Ecto neural progenitor cell (in vitro differentiated cells): ENCODE measurements around the gene MBOAT7.

Experiments used
- DNase-seq: peaks from one replicate; pipeline ENCODE4 v3.0.0-alpha.2; 2018; ENCODE audit warnings: low spot score

The MBOAT7 gene

DNA sequence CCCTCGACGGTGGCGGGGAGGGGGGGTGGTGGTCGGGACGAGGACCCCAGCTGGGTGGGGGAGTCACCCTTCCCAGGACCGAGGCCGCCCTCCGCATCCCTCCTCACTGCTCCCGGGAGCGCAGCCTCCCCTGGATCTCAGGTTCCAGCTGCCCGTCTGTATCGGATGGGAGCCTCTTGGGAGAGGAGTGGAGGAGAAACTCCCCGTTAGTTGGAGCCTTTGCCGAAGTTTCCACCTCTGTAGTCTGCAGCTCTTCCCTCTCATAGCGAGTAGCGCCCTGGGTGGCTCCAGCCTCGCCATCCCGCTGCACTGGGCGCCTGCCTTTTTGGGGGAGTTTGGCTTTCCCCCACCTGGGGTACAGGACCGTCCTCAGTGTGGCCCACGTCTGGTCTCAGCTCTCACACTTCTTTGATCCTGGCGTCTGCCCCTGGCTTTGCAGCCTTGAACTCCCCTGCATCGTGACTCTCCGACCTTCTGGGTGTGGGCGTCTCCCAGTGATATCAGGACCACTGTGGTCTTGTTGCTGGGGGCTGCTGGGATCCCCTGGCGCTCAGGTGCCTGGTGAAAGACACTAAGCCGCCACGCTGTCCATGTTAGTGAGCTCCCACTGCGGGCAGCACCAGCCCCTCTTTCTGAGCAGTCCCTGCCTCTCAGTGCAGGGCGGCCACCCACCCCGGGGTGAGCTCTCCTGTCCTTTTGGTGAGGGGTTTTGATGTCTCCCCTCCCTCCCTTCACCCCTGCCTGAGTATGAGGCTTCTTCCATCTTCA lies 50.7 kb downstream of the MBOAT7 start:
- DNase-seq: peak; percentile 59

DNA sequence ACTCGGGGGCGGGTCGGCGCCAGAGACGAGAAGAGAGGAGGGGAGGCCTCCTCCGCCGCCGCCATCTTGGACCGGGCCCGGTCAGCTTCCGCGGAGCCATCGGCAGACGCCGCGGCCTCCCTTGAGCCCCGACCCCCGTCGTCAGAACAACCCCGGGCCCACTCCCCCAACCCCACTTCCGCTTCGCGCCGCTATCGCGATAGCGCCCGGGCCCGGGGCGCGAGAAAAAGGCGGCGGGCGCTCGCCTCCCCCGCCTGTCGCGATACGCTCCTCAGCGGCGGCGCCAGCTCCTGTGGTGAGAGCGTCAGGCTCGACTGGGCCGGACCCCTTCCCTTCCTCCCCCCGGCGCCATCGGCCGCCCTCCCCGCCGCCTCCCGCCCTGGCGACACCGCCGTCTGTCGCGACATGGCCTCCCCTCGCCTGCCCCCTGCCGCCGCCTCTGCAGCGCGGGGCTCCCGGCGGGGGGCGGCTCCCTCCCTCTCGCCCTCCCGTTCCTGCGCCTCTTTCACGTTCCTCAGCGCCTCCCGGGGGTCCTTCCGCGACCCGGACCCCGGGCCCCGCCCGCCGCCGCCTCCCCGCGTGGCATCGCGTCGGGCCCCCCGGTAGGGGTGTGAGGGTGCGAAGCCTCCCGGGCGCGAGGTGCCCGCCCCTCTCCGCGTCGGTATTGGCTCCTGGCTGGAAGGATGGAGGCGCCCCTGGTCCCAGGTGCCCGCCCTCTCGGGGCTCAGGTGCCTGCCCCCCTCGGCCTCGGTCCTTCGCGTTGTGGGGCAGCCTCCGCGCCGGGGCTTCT lies 51.5 kb downstream of the MBOAT7 start, which contains the start of gene CNOT3:
TSS of gene CNOT3 (plus strand) at position 64 of the 790 bp plus-strand sequence. CDS start 5,217 bp downstream, outside the sequence.
- DNase-seq: peak; percentile 65

DNA sequence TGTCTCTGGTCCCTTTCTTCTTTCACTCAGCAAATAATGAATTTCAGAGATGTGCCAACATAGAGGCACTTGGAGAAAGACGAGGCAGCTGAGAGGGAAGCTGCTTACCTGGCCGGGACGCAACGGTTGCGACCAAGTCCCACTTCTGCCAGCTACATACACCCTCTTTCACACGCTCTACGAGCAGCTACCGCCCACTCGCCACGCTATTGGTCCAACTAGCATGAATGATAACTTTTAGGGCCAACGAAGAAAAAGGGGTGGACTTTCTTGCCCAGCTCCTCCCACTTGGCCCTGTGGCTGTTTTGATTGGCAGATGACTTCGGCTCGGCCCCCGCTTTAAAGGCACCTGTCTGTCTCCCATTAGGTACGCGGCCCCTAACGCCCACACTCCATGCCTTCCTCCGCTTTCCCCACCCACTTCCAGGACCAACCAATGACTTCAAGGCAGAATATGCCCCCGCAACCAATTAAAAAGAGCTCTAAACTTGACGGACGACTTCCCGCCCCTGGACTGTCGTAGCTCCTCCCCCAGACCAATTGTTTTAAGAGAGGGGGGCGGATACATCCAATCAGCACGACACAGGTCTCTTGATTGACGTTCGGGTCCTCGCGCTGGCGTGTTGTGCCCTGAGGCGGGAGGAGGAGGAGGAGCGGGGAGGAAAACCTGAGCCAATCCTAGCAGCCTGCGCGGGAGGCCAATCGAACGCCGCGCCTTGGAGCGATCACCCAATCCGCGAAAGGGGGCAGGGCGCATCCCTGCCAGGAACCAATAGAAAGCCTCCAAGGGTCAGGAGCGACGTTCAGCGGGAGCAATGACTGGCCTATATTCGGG lies 52.3 kb downstream of the MBOAT7 start:
- DNase-seq: peak; percentile 100

DNA sequence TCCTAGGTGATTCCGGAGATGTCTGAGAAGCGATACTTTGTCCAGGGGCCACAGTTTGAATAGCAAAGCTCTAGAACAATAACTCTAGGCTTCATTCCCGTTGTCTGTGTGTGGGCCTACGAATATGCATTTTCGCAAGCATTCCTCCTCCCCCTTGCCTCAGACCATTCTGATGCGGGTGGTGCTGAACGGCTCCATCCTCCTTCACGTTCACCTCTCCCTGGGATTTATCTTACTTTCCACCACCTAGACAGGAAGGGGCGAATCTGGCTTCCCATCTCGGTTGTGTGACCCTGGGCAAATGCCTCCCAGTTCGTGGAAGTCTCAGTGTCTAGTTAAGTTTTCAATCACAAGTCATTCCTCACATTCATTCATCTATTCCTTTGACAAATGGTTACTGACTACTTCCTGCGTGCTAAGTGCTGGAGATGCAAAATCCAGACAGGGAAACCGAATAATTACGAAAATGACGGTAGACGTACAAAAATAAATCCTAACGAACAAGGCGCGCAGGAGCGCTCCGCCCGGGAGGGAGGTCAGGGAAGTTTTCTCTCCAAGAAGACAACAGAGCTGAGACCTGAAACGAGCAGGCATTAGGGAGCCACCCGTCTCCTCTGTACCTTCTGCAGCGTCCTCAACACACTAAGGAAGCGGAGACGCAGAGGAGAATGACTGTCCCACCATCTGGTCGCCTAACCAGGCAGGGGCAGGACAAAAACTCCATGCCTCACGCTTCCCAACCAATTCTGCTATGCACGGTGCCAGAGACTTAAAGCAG lies 53.1 kb downstream of the MBOAT7 start:
- DNase-seq: peak; percentile 54

GRCh38 chr19:54133957-54134590 lies 55.3 kb downstream of the MBOAT7 start:
- no peak for DNase-seq

DNA sequence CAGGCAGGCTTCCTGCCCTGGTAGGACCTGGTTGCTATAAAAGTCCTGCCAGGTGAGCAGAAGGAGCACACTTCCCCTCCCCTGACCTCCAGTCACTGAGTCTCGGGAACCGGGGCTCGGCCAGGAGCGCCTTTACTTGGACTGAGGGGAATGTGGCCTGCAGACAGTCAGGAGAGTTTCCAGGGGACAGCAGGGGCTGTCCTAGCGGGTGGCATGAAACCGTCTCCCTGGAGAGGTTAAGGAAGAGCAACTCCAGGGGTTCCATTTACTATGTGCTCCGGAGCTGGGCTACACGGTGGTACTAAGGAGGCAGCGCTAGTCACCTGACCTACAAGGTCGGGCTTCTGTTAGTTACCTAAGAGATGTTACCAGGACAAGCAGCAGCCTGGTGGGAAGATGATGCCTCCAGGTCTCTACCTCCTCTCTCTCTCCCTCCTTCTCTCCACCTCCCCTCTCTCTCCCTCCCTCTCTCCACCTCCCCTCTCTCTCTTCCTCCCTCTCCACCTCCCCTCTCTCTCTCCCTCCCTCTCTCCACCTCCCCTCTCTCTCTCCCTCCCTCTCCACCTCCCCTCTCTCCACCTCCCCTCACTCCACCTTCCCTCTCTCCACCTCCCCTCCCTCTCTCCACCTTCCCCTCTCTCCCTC lies 55.9 kb downstream of the MBOAT7 start:
- DNase-seq: peak; percentile 92

GRCh38 chr19:54129617-54129996 lies 59.8 kb downstream of the MBOAT7 start:
- DNase-seq: no peak

DNA sequence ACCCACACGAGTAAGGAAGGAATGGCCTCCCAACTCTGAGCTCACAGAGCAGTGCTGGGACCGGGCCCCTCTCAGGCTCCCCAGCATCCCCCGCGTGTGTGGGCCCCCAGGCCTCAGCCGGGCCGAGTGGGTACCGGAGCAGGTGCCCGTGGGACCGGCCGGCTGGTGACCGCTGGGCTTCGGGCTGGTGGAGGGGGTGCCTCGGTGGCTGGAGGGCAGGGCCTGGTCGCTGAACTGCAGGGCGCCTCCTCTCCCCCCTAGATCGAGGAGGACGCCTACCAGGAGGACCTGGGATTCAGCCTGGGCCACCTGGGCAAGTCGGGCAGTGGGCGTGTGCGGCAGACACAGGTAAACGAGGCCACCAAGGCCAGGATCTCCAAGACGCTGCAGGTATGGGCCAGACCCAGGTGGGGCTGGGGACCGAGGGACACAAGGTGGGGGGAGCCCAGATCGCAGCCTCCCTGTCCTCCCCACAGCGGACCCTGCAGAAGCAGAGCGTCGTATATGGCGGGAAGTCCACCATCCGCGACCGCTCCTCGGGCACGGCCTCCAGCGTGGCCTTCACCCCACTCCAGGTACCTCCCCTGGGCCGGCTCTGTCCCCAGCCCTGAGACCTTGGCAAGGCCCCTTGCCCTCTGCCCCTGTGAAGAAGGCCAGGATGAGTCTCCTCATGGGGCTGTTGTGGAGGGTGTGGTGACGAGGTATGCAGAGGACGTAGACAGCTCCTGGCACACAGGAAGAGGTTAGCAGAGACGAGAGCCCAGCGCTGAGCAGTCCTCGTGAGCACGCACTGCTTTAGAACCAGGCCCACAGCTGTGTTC lies 60.4 kb downstream of the MBOAT7 start:
- no peak for DNase-seq

DNA sequence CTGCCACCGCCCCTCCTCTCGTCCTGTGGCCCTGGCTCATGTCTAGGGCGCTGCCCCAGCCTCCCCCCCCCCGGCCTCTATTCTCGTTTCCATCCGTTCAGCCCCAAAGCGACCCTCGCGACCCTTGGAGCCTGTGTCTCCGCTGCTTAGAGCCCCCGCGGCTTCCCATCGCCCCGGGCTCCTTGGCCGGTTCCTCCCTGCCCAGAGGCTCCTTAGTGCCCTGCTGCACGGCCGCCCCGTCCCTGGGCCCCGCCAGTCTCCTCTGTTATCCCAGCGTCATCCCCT lies 61.0 kb downstream of the MBOAT7 start:
- no peak for DNase-seq

- DNase-seq: no peak
Observed at GRCh38 chr19:54127688-54128440, 61.5 kb downstream of the MBOAT7 start.

- DNase-seq: no peak
Observed at GRCh38 chr19:54125713-54126112, 63.7 kb downstream of the MBOAT7 start.

DNA sequence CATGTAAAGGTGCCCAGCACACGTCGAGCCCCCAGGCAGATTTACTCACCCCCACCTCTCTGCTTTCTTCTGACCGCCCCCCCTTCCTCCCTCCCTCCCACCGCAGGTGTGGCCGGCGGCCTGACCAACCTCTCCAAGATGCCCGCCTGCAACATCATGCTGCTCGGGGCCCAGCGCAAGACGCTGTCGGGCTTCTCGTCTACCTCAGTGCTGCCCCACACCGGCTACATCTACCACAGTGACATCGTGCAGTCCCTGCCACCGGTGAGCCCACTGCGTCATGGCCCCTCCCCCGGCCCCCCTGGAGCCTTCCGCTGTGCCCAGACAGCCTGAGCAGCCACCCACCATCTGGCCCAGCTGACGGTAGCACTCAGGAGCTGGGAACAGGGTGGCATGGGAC lies 65.0 kb downstream of the MBOAT7 start:
- no peak for DNase-seq

GRCh38 chr19:54123682-54124081 lies 65.7 kb downstream of the MBOAT7 start:
- DNase-seq: no peak
